Measurements from ENCODE around the gene LSM8.

GRCh38 chr7:118148930-118149329 lies 35.0 kb upstream of the LSM8 start:
- TF ChIP-seq, protein P1, sequence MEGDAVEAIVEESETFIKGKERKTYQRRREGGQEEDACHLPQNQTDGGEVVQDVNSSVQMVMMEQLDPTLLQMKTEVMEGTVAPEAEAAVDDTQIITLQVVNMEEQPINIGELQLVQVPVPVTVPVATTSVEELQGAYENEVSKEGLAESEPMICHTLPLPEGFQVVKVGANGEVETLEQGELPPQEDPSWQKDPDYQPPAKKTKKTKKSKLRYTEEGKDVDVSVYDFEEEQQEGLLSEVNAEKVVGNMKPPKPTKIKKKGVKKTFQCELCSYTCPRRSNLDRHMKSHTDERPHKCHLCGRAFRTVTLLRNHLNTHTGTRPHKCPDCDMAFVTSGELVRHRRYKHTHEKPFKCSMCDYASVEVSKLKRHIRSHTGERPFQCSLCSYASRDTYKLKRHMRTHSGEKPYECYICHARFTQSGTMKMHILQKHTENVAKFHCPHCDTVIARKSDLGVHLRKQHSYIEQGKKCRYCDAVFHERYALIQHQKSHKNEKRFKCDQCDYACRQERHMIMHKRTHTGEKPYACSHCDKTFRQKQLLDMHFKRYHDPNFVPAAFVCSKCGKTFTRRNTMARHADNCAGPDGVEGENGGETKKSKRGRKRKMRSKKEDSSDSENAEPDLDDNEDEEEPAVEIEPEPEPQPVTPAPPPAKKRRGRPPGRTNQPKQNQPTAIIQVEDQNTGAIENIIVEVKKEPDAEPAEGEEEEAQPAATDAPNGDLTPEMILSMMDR (IDR thresholded peaks at IDR 0.05), result no peak
- no peak for TF ChIP-seq EZH2 (IDR thresholded peaks at IDR 0.05; ENCODE audit: borderline replicate concordance, insufficient read depth, low read depth, low read length, poor library complexity, severe bottlenecking)
